Dermis microvascular lymphatic vessel endothelial cell (primary cell): ENCODE measurements around the gene CES1. TPM values are rescaled to one million over a fixed set of nuclear protein-coding genes. Genes with fewer than 3 reads are reported as not detected.

Experiments
- total RNA-seq: library from RNA; depleted of rRNA; stranded (reverse); fragments of >200 nt; gene quantifications from 2 replicates; pipeline ENCODE4 v1.2.1, GENCODE V29; 2014

The CES1 gene
- total RNA-seq, 1 donor from 2014 or later, result not detected

Other genes starting within 250 kb of the CES1 start
- gene SLC6A2, start 177.1 kb downstream of the CES1 start, total RNA-seq, result under 0.01 TPM in 1 of 2 replicates, not detected in the other
- gene CES5A, start 42.3 kb upstream of the CES1 start, total RNA-seq, result not detected in 2 replicates